ENCODE measurements around the gene PTH1R. TPM values are rescaled to one million over a fixed set of nuclear protein-coding genes. Genes with fewer than 3 reads are reported as not detected.
A peak's percentile ranks its signal among the peaks of the same experiment; 100 is the strongest.

PTH1R gene
- total and polyA plus RNA-seq, 10 of the 15 experiments (the other 5 are each of a cell fraction or from before 2014, with no cell fraction given) = not detected

- POLR2A ChIA-PET = interaction anchor here (1.0 kb wide), 2 partner anchors 23 to 534 kb away, joined by 3 read pairs; partner anchors contain the start of gene PTPN23
- H2AFZ ChIP-seq (ENCODE audit: control insufficient read depth, low read depth, low read length) = peak overlapping the region; percentile 97
Measured at GRCh38 chr3:46846624-46847542, 30.6 kb upstream of the PTH1R start.

GRCh38 chr3:46847744-46848143, 29.8 kb upstream of the PTH1R start:
- Histone ChIP-seq H3K4me2 (ENCODE audit: control insufficient read depth, insufficient read depth) (no peak overlapping the region), H3K4me1 (ENCODE audit: control insufficient read depth, insufficient read depth, low read length) (peaks cover 9% of the 10 kb centered on the region), H2AFZ (ENCODE audit: control insufficient read depth, low read depth, low read length) (no peak overlapping the region), H3K36me3 (ENCODE audit: control insufficient read depth in 2 of 2, insufficient read depth in 2 of 2, low read length in 1 of 2) (no peaks in the 10 kb centered on the region), H3K4me3 (no peak overlapping the region), H3K9me3 (replicated peaks; ENCODE audit: control insufficient read depth, insufficient read depth, low read length) (no peaks in the 10 kb centered on the region), H3K79me2 (ENCODE audit: control insufficient read depth, insufficient read depth, low read length) (no peaks in the 10 kb centered on the region), H3K27ac (ENCODE audit: control insufficient read depth, insufficient read depth) (no peak overlapping the region), H3K9ac (ENCODE audit: control insufficient read depth, insufficient read depth, low read length) (no peak overlapping the region), H4K20me1 (ENCODE audit: control insufficient read depth, insufficient read depth) (no peaks in the 10 kb centered on the region), H3K27me3 (replicated peaks in 1 of 2; ENCODE audit: control insufficient read depth in 2 of 2, insufficient read depth in 2 of 2, low read length in 1 of 2) (no peaks in the 10 kb centered on the region; a peak in 1 of 4 replicates)
- CTCF ChIA-PET = interaction anchor here (0.6 to 2.1 kb wide), 11 partner anchors 12 to 476 kb away, joined by 3 to 7 read pairs (median 3); no protein-coding TSS in a partner anchor
- DNase-seq (ENCODE audit: low read depth, low spot score) (no peak), ATAC-seq (no peak), FAIRE-seq (no peak)
- POLR2A ChIA-PET = interaction anchor here (1.0 kb wide), 1 partner anchor 533 kb away, joined by 3 read pairs; the partner anchor contains the start of gene PTPN23
- SMC1A ChIA-PET (ENCODE audit: uncharacterized antibody, unreplicated experiment) = interaction anchor here (1.0 to 1.1 kb wide), 2 partner anchors 173 to 266 kb away, joined by 3 read pairs; no protein-coding TSS in a partner anchor
- RAD21 ChIA-PET (ENCODE audit: unreplicated experiment) = interaction anchor here (1.1 kb wide), 1 partner anchor 26 kb away, joined by 3 read pairs; no protein-coding TSS in a partner anchor
- in situ Hi-C loops (cut with MboI) (no loop called here), intact Hi-C loops (cut with micrococcal nuclease; ENCODE audit: unreplicated experiment) (no loop called here)
- 89% methylated on average over 5 of the region's 5 CpGs for WGBS (ENCODE audit: insufficient coverage, insufficient replicate concordance, low lambda C conversion rate, missing lambda C conversion rate)
- no TSS peak for BruUV-seq (replicated peaks)
- no peak for TF ChIP-seq MEF2A (IDR thresholded peaks at IDR 0.05; ENCODE audit: insufficient read depth, low read depth, low read length)
- no peak for TF ChIP-seq IKZF2 (IDR thresholded peaks at IDR 0.05)
- no peak for TF ChIP-seq ZNF592 (IDR thresholded peaks at IDR 0.05)
- TF ChIP-seq ZNF384 (IDR thresholded peaks at IDR 0.05; ENCODE audit: borderline replicate concordance, low read depth, low read length) = no peak

More at GRCh38 chr3:46846624-46847542, 30.6 kb upstream of the PTH1R start:
- no peaks in the 10 kb centered on the region for H4K20me1 ChIP-seq (ENCODE audit: control insufficient read depth, insufficient read depth)
- H3K9me3 ChIP-seq (replicated peaks; ENCODE audit: control insufficient read depth, insufficient read depth, low read length) = no peaks in the 10 kb centered on the region
- H3K4me1 ChIP-seq (ENCODE audit: control insufficient read depth, insufficient read depth, low read length) = peaks cover 9% of the 10 kb centered on the region
- H3K4me3 ChIP-seq = 0 out of 2 replicates have a peak overlapping the region, but pooled peaks have one; percentile 41
- H3K36me3 ChIP-seq (ENCODE audit: control insufficient read depth in 2 of 2, insufficient read depth in 2 of 2, low read length in 1 of 2) = no peaks in the 10 kb centered on the region
- FAIRE-seq (no peak), DNase-seq (ENCODE audit: low read depth, low spot score) (no peak), ATAC-seq (no peak)
- in situ Hi-C loops (cut with MboI) = no loop called here
- no TSS peak for BruUV-seq (replicated peaks)
- H3K9ac ChIP-seq (ENCODE audit: control insufficient read depth, insufficient read depth, low read length) = peak overlapping the region; percentile 80; the same call in 1 of the 2 replicates
- TF ChIP-seq IRF4 (IDR thresholded peaks at IDR 0.05; ENCODE audit: low read depth, low read length) (no peak), SUPT20H (IDR thresholded peaks at IDR 0.05; ENCODE audit: borderline replicate concordance, control insufficient read depth, low read depth, low read length) (no peak), SUZ12 (IDR thresholded peaks at IDR 0.05; ENCODE audit: unreplicated experiment) (no peak), NFYA (IDR thresholded peaks at IDR 0.05; ENCODE audit: borderline replicate concordance, low read depth, low read length) (no peak)
- H3K79me2 ChIP-seq (ENCODE audit: control insufficient read depth, insufficient read depth, low read length) = no peaks in the 10 kb centered on the region
- H3K27ac ChIP-seq (ENCODE audit: control insufficient read depth, insufficient read depth) = no peak overlapping the region
- ChIA-PET RAD21 (ENCODE audit: unreplicated experiment) (interaction anchor here (1.1 kb wide), 1 partner anchor 27 kb away, joined by 3 read pairs; no protein-coding TSS in a partner anchor), SMC1A (ENCODE audit: uncharacterized antibody, unreplicated experiment) (interaction anchor here (1.0 to 1.2 kb wide), 4 partner anchors 16 to 266 kb away, joined by 3 read pairs; no protein-coding TSS in a partner anchor), CTCF (interaction anchor here (0.7 to 2.1 kb wide), 18 partner anchors 13 to 576 kb away, joined by 3 to 7 read pairs (median 3); no protein-coding TSS in a partner anchor)
- intact Hi-C loops (cut with micrococcal nuclease; ENCODE audit: unreplicated experiment) = no loop called here
- no peaks in the 10 kb centered on the region; a peak in 1 of 4 replicates for H3K27me3 ChIP-seq (replicated peaks in 1 of 2; ENCODE audit: control insufficient read depth in 2 of 2, insufficient read depth in 2 of 2, low read length in 1 of 2)
- 79% methylated on average over 9 of the region's 9 CpGs for WGBS (ENCODE audit: insufficient coverage, insufficient replicate concordance, low lambda C conversion rate, missing lambda C conversion rate)
- H3K4me2 ChIP-seq (ENCODE audit: control insufficient read depth, insufficient read depth) = peak overlapping the region; percentile 89

Measured in GM12878 (cell line).